Hepatocyte (in vitro differentiated cells): Measurements from ENCODE around the gene AIF1. TPM values are rescaled to one million over a fixed set of nuclear protein-coding genes. Genes with fewer than 3 reads are reported as not detected.

Source experiments
- DNase-seq: peaks from one replicate; pipeline ENCODE4 v3.0.0-alpha.2; 2016; ENCODE audit warnings: low spot score
- H2AFZ ChIP-seq: fragments of 200-600 bp; sonication (generic); 2 replicates; pipeline ENCODE4 v1.6.0; 2016; ENCODE audit warnings: antibody characterized with exemption, mild to moderate bottlenecking
- H3K27ac ChIP-seq: fragments of 200-600 bp; sonication (generic); 2 replicates; pipeline ENCODE4 v1.5.1; 2016; ENCODE audit warnings: mild to moderate bottlenecking
- H3K27me3 ChIP-seq: fragments of 200-600 bp; sonication (generic); 2 replicates; pipeline ENCODE4 v1.6.1; 2016
- H3K36me3 ChIP-seq: fragments of 200-600 bp; sonication (generic); replicated peaks from 2 replicates; pipeline ENCODE4 v1.5.1; 2016; ENCODE audit warnings: low read depth; ENCODE audit not compliant: insufficient read depth
- H3K4me1 ChIP-seq: fragments of 200-600 bp; sonication (generic); 2 replicates; pipeline ENCODE4 v1.5.1; 2016; ENCODE audit warnings: mild to moderate bottlenecking, moderate library complexity; ENCODE audit not compliant: insufficient read depth
- H3K4me2 ChIP-seq: fragments of 200-600 bp; sonication (generic); 2 replicates; pipeline ENCODE4 v1.6.0; 2016
- H3K4me3 ChIP-seq: fragments of 200-600 bp; sonication (generic); 2 replicates; pipeline ENCODE4 v1.5.1; 2016; ENCODE audit warnings: mild to moderate bottlenecking
- H3K79me2 ChIP-seq: fragments of 200-600 bp; sonication (generic); 2 replicates; pipeline ENCODE4 v1.6.0; 2017; ENCODE audit warnings: mild to moderate bottlenecking
- H3K9me2 ChIP-seq: fragments of 200-600 bp; sonication (generic); replicated peaks from 2 replicates; pipeline ENCODE4 v1.6.0; 2017; ENCODE audit warnings: mild to moderate bottlenecking; ENCODE audit not compliant: insufficient read depth
- H3K9me3 ChIP-seq: fragments of 200-600 bp; sonication (generic); 2 replicates; pipeline ENCODE4 v1.5.1; 2016; ENCODE audit warnings: low read depth, mild to moderate bottlenecking
- H4K20me1 ChIP-seq: fragments of 200-600 bp; sonication (generic); 2 replicates; pipeline ENCODE4 v1.6.0; 2016; ENCODE audit warnings: mild to moderate bottlenecking; ENCODE audit not compliant: insufficient read depth, poor library complexity, severe bottlenecking
- CTCF ChIP-seq: fragments of 200-600 bp; sonication (generic); IDR thresholded peaks from 2 replicates; pipeline ENCODE4 v1.5.1; 2016; ENCODE audit warnings: antibody characterized with exemption, mild to moderate bottlenecking; ENCODE audit not compliant: poor library complexity
- EZH2 ChIP-seq: fragments of 200-600 bp; sonication (generic); IDR thresholded peaks from 2 replicates; pipeline ENCODE4 v1.6.1; 2016; ENCODE audit warnings: antibody characterized with exemption, mild to moderate bottlenecking, borderline replicate concordance
- EZH2phosphoT487 ChIP-seq: fragments of 200-600 bp; sonication (generic); IDR thresholded peaks from one replicate; pipeline ENCODE4 v1.6.1; 2018; ENCODE audit warnings: antibody characterized with exemption, mild to moderate bottlenecking, low read depth, moderate library complexity; ENCODE audit not compliant: unreplicated experiment, severe bottlenecking
- WGBS: methylation state at CpG from one replicate; pipeline ENCODE4 v1.1.6; 2016; ENCODE audit warnings: low lambda C conversion rate; ENCODE audit errors: missing lambda C conversion rate; 5-methylcytosine and 5-hydroxymethylcytosine counted together
- polyA plus RNA-seq: library from polyadenylated mRNA; unstranded; fragments of >200 nt; fragmentation: Nextera tagmentation; extraction: Ambion mirVana; gene quantifications from 2 replicates; pipeline ENCODE4 v1.2.1, GENCODE V29; 2016
- total RNA-seq: library from RNA; depleted of rRNA; stranded (reverse); fragments of >200 nt; gene quantifications from 2 replicates; pipeline ENCODE4 v1.2.3, GENCODE V29; 2014

Gene AIF1
- total and polyA plus RNA-seq, 2 experiments from 2014 or later = 4.6 to 7.2 TPM

DNA sequence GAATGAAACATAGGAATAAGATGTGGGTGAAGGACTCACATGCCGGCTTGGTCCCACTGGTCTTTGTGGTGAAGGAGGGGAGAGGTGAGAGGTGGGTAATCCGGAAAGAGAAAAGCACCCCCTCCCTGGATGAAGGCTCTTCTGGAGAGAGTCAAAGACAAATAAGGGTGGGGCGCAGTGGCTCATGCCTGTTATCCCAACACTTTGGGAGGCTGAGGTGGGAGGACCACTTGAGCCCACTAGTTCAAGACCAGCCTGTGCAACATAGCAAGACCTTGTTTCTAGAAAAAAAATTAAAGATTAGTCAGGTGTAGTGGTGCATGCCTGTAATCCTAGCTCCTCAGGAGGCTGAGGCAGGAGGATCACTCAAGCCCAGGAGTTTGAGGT, 35.9 kb upstream of the AIF1 start:
- no peaks in the 10 kb centered on the region for H3K27me3 ChIP-seq
- no peak overlapping the region for H3K4me3 ChIP-seq
- H3K27ac ChIP-seq = no peak overlapping the region
- 98% methylated on average over 3 of the region's 3 CpGs for WGBS
- TF ChIP-seq CTCF = no peak
- no peak for TF ChIP-seq EZH2phosphoT487
- TF ChIP-seq EZH2 = no peak
- H3K9me3 ChIP-seq = no peaks in the 10 kb centered on the region
- H3K9me2 ChIP-seq = no peaks in the 10 kb centered on the region
- DNase-seq = no peak
- no peaks in the 10 kb centered on the region for H3K36me3 ChIP-seq
- peaks cover 2% of the 10 kb centered on the region for H3K4me1 ChIP-seq
- H3K4me2 ChIP-seq = no peak overlapping the region
- H3K79me2 ChIP-seq = no peaks in the 10 kb centered on the region
- H2AFZ ChIP-seq = no peak overlapping the region
- no peaks in the 10 kb centered on the region for H4K20me1 ChIP-seq

DNA sequence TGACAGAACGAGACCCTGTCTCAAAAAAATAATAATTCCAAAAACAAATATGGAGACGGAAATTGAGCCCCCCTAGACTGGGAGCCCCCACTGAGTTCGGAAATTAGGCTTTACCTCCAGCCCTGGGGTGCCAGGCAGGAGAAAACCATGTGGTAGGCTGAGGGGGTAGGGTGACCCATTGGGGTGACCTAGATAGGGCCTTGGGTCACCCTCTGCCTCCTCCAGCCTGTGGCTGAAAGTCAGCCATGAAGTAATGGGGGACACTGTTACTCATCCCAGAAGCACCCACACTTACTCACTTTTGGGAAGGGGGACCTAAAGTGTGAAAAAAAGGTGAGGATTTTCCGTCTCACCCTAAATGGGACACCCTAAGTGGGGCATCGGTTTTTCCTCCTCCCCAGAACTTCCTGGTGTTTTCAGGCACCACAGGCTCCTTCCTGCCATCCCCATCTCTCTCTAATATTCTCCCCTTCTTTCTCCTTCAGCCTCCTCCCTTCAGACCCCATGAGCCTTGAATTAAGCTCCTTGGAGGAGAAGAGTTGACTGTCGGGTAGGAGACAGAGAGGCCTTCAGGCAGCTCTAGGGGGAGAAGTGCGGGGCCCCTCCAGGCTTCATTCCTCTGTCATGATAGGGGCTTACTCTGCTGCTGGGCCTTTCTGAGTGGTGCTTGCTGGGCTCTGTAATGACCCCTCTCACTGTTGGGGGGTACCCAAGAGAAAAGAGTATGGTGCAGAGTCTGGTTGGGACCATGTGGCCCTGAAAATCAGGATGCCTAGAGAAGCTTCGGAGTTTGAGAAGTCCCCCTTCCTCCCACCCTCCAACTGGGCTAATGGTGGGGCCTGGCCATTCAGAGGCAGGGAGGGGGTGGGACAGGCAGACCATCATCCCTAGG, 35.2 kb upstream of the AIF1 start:
- DNase-seq = no peak
- H3K36me3 ChIP-seq = no peaks in the 10 kb centered on the region
- WGBS = 91% methylated on average over 8 of the region's 8 CpGs
- no peaks in the 10 kb centered on the region for H4K20me1 ChIP-seq
- no peaks in the 10 kb centered on the region for H3K9me3 ChIP-seq
- H3K27me3 ChIP-seq = no peaks in the 10 kb centered on the region
- peak overlapping the region; percentile 95 for H3K4me2 ChIP-seq
- no peak overlapping the region for H3K4me3 ChIP-seq
- H2AFZ ChIP-seq = no peak overlapping the region
- H3K9me2 ChIP-seq = no peaks in the 10 kb centered on the region
- peaks cover 2% of the 10 kb centered on the region for H3K4me1 ChIP-seq
- TF ChIP-seq EZH2 (no peak), EZH2phosphoT487 (no peak), CTCF (no peak)
- no peaks in the 10 kb centered on the region for H3K79me2 ChIP-seq
- no peak overlapping the region for H3K27ac ChIP-seq

DNA sequence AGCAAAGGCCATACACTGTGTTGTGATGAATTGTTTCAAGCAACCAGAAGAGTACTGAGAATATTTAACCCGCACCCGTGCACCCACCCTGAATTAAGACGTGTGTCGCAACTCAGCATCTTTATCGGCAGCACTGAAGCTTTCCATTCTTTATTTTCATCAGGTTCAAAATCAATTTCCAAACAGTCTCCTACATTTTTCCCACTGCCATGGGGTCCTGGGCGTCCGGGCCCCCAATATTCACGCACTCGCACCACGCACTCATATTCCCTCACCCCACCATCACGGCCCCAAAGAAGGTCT, 34.6 kb upstream of the AIF1 start:
- no peaks in the 10 kb centered on the region for H3K9me2 ChIP-seq
- H4K20me1 ChIP-seq = no peaks in the 10 kb centered on the region
- no peaks in the 10 kb centered on the region for H3K27me3 ChIP-seq
- H3K4me2 ChIP-seq = peak overlapping the region; percentile 95
- H2AFZ ChIP-seq = peak overlapping the region; percentile 94
- no peak for DNase-seq
- H3K27ac ChIP-seq = peak overlapping the region; percentile 88
- no peaks in the 10 kb centered on the region for H3K9me3 ChIP-seq
- peak overlapping the region; percentile 91 for H3K4me3 ChIP-seq
- no peaks in the 10 kb centered on the region for H3K36me3 ChIP-seq
- H3K4me1 ChIP-seq = peaks cover 2% of the 10 kb centered on the region
- WGBS = 50% methylated on average over 11 of the region's 11 CpGs
- H3K79me2 ChIP-seq = no peaks in the 10 kb centered on the region
- TF ChIP-seq EZH2 (no peak), EZH2phosphoT487 (no peak), CTCF (no peak)
